PC-9 (cell line): ENCODE measurements around the gene SLC25A28. TPM values are rescaled to one million over a fixed set of nuclear protein-coding genes. Genes with fewer than 3 reads are reported as not detected.
A peak's percentile ranks its signal among the peaks of the same experiment; 100 is the strongest.

ENCODE experiments used
- BruUV-seq: library from RNA; stranded (reverse); fragments of 400-500 nt; replicated peaks from 2 replicates; lab custom pipeline; 2021; lab: Mats Ljungman, UMichigan
- CTCF ChIA-PET: fragments of 300-600 bp; sonication (Branson Sonifier 250); formaldehyde crosslinking; loops from one replicate; lab custom pipeline; 2022; ENCODE audit warnings: antibody characterized with exemption; lab: Charles Lee
- POLR2A ChIA-PET: fragments of 300-600 bp; sonication (Branson Sonifier 250); formaldehyde crosslinking; loops from one replicate; lab custom pipeline; 2022; ENCODE audit warnings: antibody characterized with exemption; ENCODE audit not compliant: unreplicated experiment; lab: Charles Lee
- DNase-seq, 2 experiments: peaks; one replicate each; pipeline versions ENCODE4 v3.0.0 to v3.0.0-alpha.2; 2015 to 2022; ENCODE audit warnings: mixed read lengths in 1 of 2
- H2AFZ ChIP-seq: fragments of 200-600 bp; sonication (generic); 2 replicates; pipeline ENCODE4 v1.8.1; 2017; ENCODE audit warnings: antibody characterized with exemption
- H3F3A ChIP-seq: fragments of 200-600 bp; sonication (generic); 2 replicates; pipeline ENCODE4 v1.8.1; 2017; ENCODE audit warnings: antibody characterized with exemption, mild to moderate bottlenecking, low read depth; ENCODE audit not compliant: insufficient read depth
- H3K27ac ChIP-seq: fragments of 200-600 bp; sonication (generic); 2 replicates; pipeline ENCODE4 v1.6.1; 2016; ENCODE audit warnings: mixed run types
- H3K27me3 ChIP-seq: fragments of 200-600 bp; sonication (generic); 2 replicates; pipeline ENCODE4 v1.6.1; 2016; ENCODE audit warnings: low read depth, mixed run types; ENCODE audit not compliant: insufficient read depth
- H3K36me3 ChIP-seq: fragments of 200-600 bp; sonication (generic); 2 replicates; pipeline ENCODE4 v1.6.1; 2016; ENCODE audit warnings: low read depth, mixed run types
- H3K4me1 ChIP-seq: fragments of 200-600 bp; sonication (generic); replicated peaks from 2 replicates; pipeline ENCODE4 v1.6.1; 2016; ENCODE audit warnings: mixed run types; ENCODE audit not compliant: insufficient read depth
- H3K4me2 ChIP-seq: fragments of 200-600 bp; sonication (generic); 2 replicates; pipeline ENCODE4 v1.6.1; 2017; ENCODE audit warnings: mixed run types
- H3K4me3 ChIP-seq: fragments of 200-600 bp; sonication (generic); 2 replicates; pipeline ENCODE4 v1.6.1; 2016; ENCODE audit warnings: mixed run types
- H3K79me2 ChIP-seq: fragments of 200-600 bp; sonication (generic); 2 replicates; pipeline ENCODE4 v1.6.1; 2017; ENCODE audit warnings: low read depth, mixed run types
- H3K9me2 ChIP-seq: fragments of 200-600 bp; sonication (generic); 2 replicates; pipeline ENCODE4 v1.8.1; 2017; ENCODE audit warnings: mild to moderate bottlenecking; ENCODE audit not compliant: insufficient read depth
- H3K9me3 ChIP-seq: fragments of 200-600 bp; sonication (generic); 2 replicates; pipeline ENCODE4 v1.8.1; 2016; ENCODE audit warnings: low read depth; ENCODE audit not compliant: insufficient read depth
- H4K20me1 ChIP-seq: fragments of 200-600 bp; sonication (generic); 2 replicates; pipeline ENCODE4 v1.8.1; 2017; ENCODE audit not compliant: insufficient read depth
- EZH2 ChIP-seq: fragments of 200-600 bp; sonication (generic); IDR thresholded peaks from 2 replicates; pipeline ENCODE4 v1.8.0; 2017; ENCODE audit warnings: antibody characterized with exemption, low read depth
- intact Hi-C: fragments of 100-400 bp; cut with micrococcal nuclease; formaldehyde crosslinking; loops from one replicate; pipeline ENCODE4 v1.10.0; 2022; ENCODE audit not compliant: unreplicated experiment
- total RNA-seq: library from RNA; stranded (reverse); gene quantifications from 2 replicates; pipeline ENCODE4 v1.2.3, GENCODE V29; 2021
- TF ChIP-seq, protein P1 (sequence below): fragments of 200-600 bp; sonication (generic); conservative IDR thresholded peaks from 2 replicates; pipeline ENCODE4 v1.6.1; 2017; ENCODE audit warnings: mixed run types, antibody characterized with exemption, mild to moderate bottlenecking, moderate library complexity

Gene SLC25A28
- total RNA-seq, 1 experiment from 2014 or later: 17.6 TPM

DNA sequence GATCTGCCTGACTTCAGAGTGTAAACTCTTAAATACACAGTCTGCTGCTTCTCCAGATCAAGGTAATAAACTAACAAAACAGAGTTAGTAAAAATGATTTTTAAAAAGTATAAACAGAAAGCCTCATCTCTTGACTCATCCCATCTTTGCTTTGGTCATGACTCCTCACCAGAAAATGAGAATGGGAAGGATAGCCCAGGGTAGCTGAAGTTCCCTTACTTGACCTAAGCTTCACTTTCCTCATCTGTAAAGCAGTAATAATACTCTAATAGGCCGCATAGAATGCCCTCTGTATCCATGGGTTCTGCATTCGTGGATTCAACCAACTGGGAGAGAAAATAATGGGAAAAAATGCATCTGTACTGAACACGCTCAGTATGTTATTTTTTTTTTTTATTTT lies 11.3 kb upstream of the SLC25A28 start:
- ChIA-PET POLR2A (no interaction called here), CTCF (interaction anchor here (0.6 to 0.7 kb wide), 2 partner anchors 33 to 69 kb away, joined by 3 read pairs; no protein-coding TSS in a partner anchor)
- no peak for DNase-seq
- Histone ChIP-seq H3K9me2 (no peaks in the 10 kb centered on the region), H3K4me3 (no peak overlapping the region), H3K79me2 (no peaks in the 10 kb centered on the region), H4K20me1 (no peaks in the 10 kb centered on the region), H3K27ac (no peak overlapping the region), H3F3A (no peaks in the 10 kb centered on the region), H3K4me2 (no peak overlapping the region), H3K27me3 (no peaks in the 10 kb centered on the region), H3K4me1 (no peaks in the 10 kb centered on the region), H3K36me3 (no peaks in the 10 kb centered on the region), H2AFZ (no peak overlapping the region), H3K9me3 (no peaks in the 10 kb centered on the region)
- no TSS peak for BruUV-seq
- intact Hi-C loops: no loop called here
- TF ChIP-seq, protein P1, sequence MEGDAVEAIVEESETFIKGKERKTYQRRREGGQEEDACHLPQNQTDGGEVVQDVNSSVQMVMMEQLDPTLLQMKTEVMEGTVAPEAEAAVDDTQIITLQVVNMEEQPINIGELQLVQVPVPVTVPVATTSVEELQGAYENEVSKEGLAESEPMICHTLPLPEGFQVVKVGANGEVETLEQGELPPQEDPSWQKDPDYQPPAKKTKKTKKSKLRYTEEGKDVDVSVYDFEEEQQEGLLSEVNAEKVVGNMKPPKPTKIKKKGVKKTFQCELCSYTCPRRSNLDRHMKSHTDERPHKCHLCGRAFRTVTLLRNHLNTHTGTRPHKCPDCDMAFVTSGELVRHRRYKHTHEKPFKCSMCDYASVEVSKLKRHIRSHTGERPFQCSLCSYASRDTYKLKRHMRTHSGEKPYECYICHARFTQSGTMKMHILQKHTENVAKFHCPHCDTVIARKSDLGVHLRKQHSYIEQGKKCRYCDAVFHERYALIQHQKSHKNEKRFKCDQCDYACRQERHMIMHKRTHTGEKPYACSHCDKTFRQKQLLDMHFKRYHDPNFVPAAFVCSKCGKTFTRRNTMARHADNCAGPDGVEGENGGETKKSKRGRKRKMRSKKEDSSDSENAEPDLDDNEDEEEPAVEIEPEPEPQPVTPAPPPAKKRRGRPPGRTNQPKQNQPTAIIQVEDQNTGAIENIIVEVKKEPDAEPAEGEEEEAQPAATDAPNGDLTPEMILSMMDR: no peak
- TF ChIP-seq EZH2: no peak

DNA sequence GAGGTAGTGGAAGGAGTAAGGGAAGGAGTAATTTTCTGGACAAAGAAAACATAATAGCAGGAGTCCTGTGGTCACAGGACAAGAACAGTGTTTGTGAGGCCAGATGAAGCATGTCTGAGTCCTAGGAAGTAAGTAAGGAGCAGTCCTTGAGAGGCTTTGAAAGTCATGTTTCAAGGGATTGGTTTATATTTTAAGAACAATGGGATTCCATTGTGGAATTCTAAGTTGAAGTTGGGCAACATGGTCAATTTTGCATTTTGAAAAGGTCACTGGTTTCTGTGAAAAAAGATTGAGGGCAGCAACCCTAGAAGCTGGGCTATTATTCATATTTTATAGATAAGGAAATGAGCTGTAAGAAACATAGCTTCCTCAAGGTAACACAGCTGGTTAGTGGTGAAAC lies 10.8 kb upstream of the SLC25A28 start:
- Histone ChIP-seq H3K27ac (no peak overlapping the region), H2AFZ (no peak overlapping the region)
- DNase-seq: peak in 1 of 2 experiments; percentile 43

DNA sequence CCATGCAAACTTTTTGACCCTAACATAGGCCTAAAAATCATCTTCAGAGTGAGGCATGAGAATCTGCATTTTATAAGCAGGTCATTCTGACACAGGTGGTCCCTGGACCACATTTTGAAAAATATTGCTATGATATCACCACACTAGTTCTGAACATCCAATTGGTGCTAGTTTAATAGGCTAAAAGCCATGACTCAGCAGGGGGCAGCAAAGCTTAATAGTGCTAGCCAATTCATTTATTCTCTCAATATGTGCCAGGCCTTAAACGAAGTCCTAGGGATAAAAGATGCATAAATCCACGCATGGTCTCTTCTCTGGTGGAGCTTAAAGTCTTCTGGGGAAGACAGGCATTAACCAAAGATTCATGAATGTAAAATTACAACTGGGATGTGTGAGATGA lies 10.2 kb upstream of the SLC25A28 start:
- no peak for DNase-seq
- no peaks in the 10 kb centered on the region for H3K9me2 ChIP-seq
- H3K27me3 ChIP-seq: no peaks in the 10 kb centered on the region
- no peaks in the 10 kb centered on the region for H3K4me1 ChIP-seq
- no peaks in the 10 kb centered on the region for H3K36me3 ChIP-seq
- ChIA-PET CTCF (interaction anchor here (0.6 kb wide), 1 partner anchor 84 kb away, joined by 3 read pairs; no protein-coding TSS in a partner anchor), POLR2A (no interaction called here)
- no peaks in the 10 kb centered on the region for H3K9me3 ChIP-seq
- H4K20me1 ChIP-seq: no peaks in the 10 kb centered on the region
- H3K4me2 ChIP-seq: no peak overlapping the region
- intact Hi-C loops: no loop called here
- no peak for TF ChIP-seq EZH2
- TF ChIP-seq, protein P1: 0 out of 2 replicates have a peak, but pooled peaks have one; percentile 43
- H3K79me2 ChIP-seq: no peaks in the 10 kb centered on the region
- H3F3A ChIP-seq: no peaks in the 10 kb centered on the region
- H2AFZ ChIP-seq: no peak overlapping the region
- no peak overlapping the region for H3K27ac ChIP-seq
- H3K4me3 ChIP-seq: no peak overlapping the region
- no TSS peak for BruUV-seq

More for the DNA sequence above, 10.8 kb upstream of the SLC25A28 start:
- ChIA-PET CTCF (interaction anchor here (0.6 to 0.7 kb wide), 3 partner anchors 33 to 83 kb away, joined by 3 read pairs; no protein-coding TSS in a partner anchor), POLR2A (no interaction called here)
- Histone ChIP-seq H3K4me2 (no peak overlapping the region), H3F3A (no peaks in the 10 kb centered on the region), H3K9me2 (no peaks in the 10 kb centered on the region), H3K27me3 (no peaks in the 10 kb centered on the region), H3K36me3 (no peaks in the 10 kb centered on the region), H3K9me3 (no peaks in the 10 kb centered on the region), H4K20me1 (no peaks in the 10 kb centered on the region), H3K79me2 (no peaks in the 10 kb centered on the region), H3K4me1 (no peaks in the 10 kb centered on the region), H3K4me3 (no peak overlapping the region)
- no TSS peak for BruUV-seq
- TF ChIP-seq, protein P1: no peak
- TF ChIP-seq EZH2: no peak
- intact Hi-C loops: no loop called here
